NT2/D1 (cell line): ENCODE measurements around the gene HBE1.
"Not testable (repeated sequence)": the region's sequence is repeated elsewhere in the genome, so short reads cannot be mapped to it uniquely, and the experiment has no call there.

Experiments
- SUZ12 ChIP-seq: IDR thresholded peaks from 2 replicates; pipeline ENCODE4 v1.6.1; 2011; ENCODE audit not compliant: insufficient read length, insufficient read depth; ENCODE audit errors: extremely low read depth
- YY1 ChIP-seq: IDR thresholded peaks from 2 replicates; pipeline ENCODE4 v1.6.1; 2011; ENCODE audit not compliant: insufficient read length, insufficient read depth
- ZNF274 ChIP-seq: IDR thresholded peaks from 2 replicates; pipeline ENCODE4 v1.6.1; 2011; ENCODE audit warnings: mild to moderate bottlenecking, low read depth, low read length

- not testable (repeated sequence) for TF ChIP-seq ZNF274, SUZ12, YY1
Measured at GRCh38 chr11:5254023-5254422, 15.7 kb downstream of the HBE1 start.
